ENCODE results near the gene DRC7. TPM values are rescaled to one million over a fixed set of nuclear protein-coding genes. Genes with fewer than 3 reads are reported as not detected.

DRC7 gene
- total and polyA plus RNA-seq, 12 donors, result 0.09 TPM; not detected in 11

GRCh38 chr16:57730771-57731730 lies 36.4 kb downstream of the DRC7 start:
- peaks cover 0 to 7% (median 0%) of the 10 kb centered on the region in 11 donors for H3K9me3 ChIP-seq
- TF ChIP-seq, protein P1, sequence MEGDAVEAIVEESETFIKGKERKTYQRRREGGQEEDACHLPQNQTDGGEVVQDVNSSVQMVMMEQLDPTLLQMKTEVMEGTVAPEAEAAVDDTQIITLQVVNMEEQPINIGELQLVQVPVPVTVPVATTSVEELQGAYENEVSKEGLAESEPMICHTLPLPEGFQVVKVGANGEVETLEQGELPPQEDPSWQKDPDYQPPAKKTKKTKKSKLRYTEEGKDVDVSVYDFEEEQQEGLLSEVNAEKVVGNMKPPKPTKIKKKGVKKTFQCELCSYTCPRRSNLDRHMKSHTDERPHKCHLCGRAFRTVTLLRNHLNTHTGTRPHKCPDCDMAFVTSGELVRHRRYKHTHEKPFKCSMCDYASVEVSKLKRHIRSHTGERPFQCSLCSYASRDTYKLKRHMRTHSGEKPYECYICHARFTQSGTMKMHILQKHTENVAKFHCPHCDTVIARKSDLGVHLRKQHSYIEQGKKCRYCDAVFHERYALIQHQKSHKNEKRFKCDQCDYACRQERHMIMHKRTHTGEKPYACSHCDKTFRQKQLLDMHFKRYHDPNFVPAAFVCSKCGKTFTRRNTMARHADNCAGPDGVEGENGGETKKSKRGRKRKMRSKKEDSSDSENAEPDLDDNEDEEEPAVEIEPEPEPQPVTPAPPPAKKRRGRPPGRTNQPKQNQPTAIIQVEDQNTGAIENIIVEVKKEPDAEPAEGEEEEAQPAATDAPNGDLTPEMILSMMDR (IDR thresholded peaks at IDR 0.05), result no peak
- peaks cover 5 to 12% (median 8%) of the 10 kb centered on the region in 9 donors for H3K4me1 ChIP-seq
- H3K4me3 ChIP-seq, result no peak overlapping the region
- DNase-seq (no peak), ATAC-seq (no peak)
- intact Hi-C loops (cut with DNase I), result no loop called here
- WGBS, 2 donors, result 65 to 68% methylated on average over 13 of the region's 13 CpGs
- no peak overlapping the region for H3K27ac ChIP-seq
- no peaks in the 10 kb centered on the region for H3K36me3 ChIP-seq
- no peaks in the 10 kb centered on the region for H3K27me3 ChIP-seq

GRCh38 chr16:57732037-57732436 lies 37.4 kb downstream of the DRC7 start:
- DNase-seq, result no peak
- WGBS, 2 donors, result 53 to 78% methylated on average over 2 of the region's 2 CpGs
- ATAC-seq, result no peak
- intact Hi-C loops (cut with DNase I), result no loop called here
- no peak overlapping the region for H3K27ac ChIP-seq
- peaks cover 11 to 22% (median 18%) of the 10 kb centered on the region in 9 donors for H3K4me1 ChIP-seq
- TF ChIP-seq, protein P1 (IDR thresholded peaks at IDR 0.05), result no peak
- H3K27me3 ChIP-seq, result no peaks in the 10 kb centered on the region
- peaks cover 0 to under 1% (median 0%) of the 10 kb centered on the region in 9 donors for H3K36me3 ChIP-seq
- peaks cover 0 to 7% (median 0%) of the 10 kb centered on the region in 11 donors for H3K9me3 ChIP-seq
- H3K4me3 ChIP-seq, result no peak overlapping the region

GRCh38 chr16:57732714-57733113 lies 38.1 kb downstream of the DRC7 start:
- H3K36me3 ChIP-seq, result peaks cover 0 to 8% (median 0%) of the 10 kb centered on the region in 9 donors
- intact Hi-C loops (cut with DNase I), result no loop called here
- H3K27me3 ChIP-seq, result no peaks in the 10 kb centered on the region
- H3K4me1 ChIP-seq, result peaks cover 11 to 27% (median 19%) of the 10 kb centered on the region in 9 donors
- TF ChIP-seq, protein P1 (IDR thresholded peaks at IDR 0.05), result no peak
- DNase-seq, result no peak
- ATAC-seq, result no peak
- 72 to 74% methylated on average over 2 of the region's 2 CpGs for WGBS, 2 donors
- H3K9me3 ChIP-seq, result peaks cover 0 to 7% (median 0%) of the 10 kb centered on the region in 11 donors
- H3K27ac ChIP-seq, result no peak overlapping the region
- H3K4me3 ChIP-seq, result no peak overlapping the region

GRCh38 chr16:57734308-57734924 lies 39.8 kb downstream of the DRC7 start:
- H3K27me3 ChIP-seq, result no peaks in the 10 kb centered on the region
- H3K27ac ChIP-seq, result peak overlapping the region; percentile 83 to 96 (median 91)
- TF ChIP-seq, protein P1 (IDR thresholded peaks at IDR 0.05), result no peak
- H3K4me1 ChIP-seq, result peaks cover 11 to 27% (median 19%) of the 10 kb centered on the region in 9 donors
- peaks cover 0 to 15% (median 0%) of the 10 kb centered on the region in 9 donors for H3K36me3 ChIP-seq
- intact Hi-C loops (cut with DNase I), result loop anchor here in 1 of 10 donors (2.0 kb wide), 1 partner anchor 68 kb away; the partner anchor contains the start of gene KIFC3
- DNase-seq, result no peak
- H3K4me3 ChIP-seq, result peak overlapping the region; percentile 63 to 84 (median 78)
- peaks cover 0 to 7% (median 0%) of the 10 kb centered on the region in 11 donors for H3K9me3 ChIP-seq
- ATAC-seq, result no peak
- WGBS, 2 donors, result 61% methylated on average over 20 of the region's 20 CpGs
